ENCODE results near the gene HEATR3.

The HEATR3 gene

GRCh38 chr16:50066482-50067289 lies 916 bp downstream of the HEATR3 start:
- peak overlapping the region; percentile 78 for H3K4me3 ChIP-seq (ENCODE audit: low read depth, low read length)
- TF ChIP-seq, protein P1, sequence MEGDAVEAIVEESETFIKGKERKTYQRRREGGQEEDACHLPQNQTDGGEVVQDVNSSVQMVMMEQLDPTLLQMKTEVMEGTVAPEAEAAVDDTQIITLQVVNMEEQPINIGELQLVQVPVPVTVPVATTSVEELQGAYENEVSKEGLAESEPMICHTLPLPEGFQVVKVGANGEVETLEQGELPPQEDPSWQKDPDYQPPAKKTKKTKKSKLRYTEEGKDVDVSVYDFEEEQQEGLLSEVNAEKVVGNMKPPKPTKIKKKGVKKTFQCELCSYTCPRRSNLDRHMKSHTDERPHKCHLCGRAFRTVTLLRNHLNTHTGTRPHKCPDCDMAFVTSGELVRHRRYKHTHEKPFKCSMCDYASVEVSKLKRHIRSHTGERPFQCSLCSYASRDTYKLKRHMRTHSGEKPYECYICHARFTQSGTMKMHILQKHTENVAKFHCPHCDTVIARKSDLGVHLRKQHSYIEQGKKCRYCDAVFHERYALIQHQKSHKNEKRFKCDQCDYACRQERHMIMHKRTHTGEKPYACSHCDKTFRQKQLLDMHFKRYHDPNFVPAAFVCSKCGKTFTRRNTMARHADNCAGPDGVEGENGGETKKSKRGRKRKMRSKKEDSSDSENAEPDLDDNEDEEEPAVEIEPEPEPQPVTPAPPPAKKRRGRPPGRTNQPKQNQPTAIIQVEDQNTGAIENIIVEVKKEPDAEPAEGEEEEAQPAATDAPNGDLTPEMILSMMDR (IDR thresholded peaks at IDR 0.05; ENCODE audit: low read depth, low read length): no peak

DNA sequence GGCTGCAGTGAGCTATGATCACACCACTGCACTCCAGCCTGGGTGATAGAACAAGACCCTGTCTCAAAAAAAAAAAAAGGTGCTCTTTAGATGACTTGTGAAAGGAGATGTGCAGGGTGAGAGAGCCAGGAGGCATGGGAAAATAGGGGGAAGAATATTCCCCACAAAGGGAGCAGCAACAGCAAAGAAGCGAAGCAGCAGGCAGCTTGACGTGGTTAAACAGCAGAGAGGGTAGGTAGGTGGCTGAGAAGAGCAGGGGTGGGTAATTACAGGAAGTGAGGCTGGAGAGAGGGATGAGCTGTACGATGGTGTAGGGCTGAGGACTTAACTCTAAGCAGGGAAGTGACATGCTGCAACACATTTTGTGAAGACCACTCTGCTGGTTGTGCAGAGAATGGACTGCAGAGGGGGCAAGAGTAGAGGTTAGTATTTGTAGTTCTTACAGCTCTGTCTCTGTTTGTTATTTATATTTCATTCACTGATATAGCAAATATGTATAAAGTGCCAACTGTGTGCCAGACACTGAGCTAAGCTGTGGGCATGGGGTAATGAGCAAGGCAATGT lies 1.6 kb downstream of the HEATR3 start:
- H3K4me3 ChIP-seq (ENCODE audit: low read depth, low read length): peak overlapping the region; percentile 78

DNA sequence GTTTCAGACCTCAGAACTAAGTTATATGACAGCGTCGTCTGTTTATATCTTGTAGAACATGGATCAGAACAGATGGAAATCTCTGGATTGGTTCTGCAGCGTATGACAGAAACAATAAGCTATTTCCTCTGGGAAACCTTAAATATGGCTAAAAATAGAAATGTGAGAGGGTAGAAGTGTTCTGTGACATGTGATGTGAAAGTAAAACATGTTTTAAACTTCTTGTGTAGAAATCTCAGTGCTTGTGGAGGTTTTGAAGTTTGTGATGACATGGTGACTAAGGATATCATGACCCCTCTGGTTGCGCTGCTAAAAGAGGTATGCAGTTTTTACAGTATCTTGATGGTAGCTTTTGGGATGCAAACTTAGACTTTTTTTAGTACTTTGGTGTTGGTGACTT lies 2.8 kb downstream of the HEATR3 start:
- TF ChIP-seq, protein P1 (IDR thresholded peaks at IDR 0.05; ENCODE audit: low read depth, low read length): no peak
- no peak overlapping the region for H3K4me3 ChIP-seq (ENCODE audit: low read depth, low read length)

More for the DNA sequence above, 1.6 kb downstream of the HEATR3 start:
- TF ChIP-seq, protein P1 (IDR thresholded peaks at IDR 0.05; ENCODE audit: low read depth, low read length): peak; percentile 38; the same call in 1 of the 2 replicates

DNA sequence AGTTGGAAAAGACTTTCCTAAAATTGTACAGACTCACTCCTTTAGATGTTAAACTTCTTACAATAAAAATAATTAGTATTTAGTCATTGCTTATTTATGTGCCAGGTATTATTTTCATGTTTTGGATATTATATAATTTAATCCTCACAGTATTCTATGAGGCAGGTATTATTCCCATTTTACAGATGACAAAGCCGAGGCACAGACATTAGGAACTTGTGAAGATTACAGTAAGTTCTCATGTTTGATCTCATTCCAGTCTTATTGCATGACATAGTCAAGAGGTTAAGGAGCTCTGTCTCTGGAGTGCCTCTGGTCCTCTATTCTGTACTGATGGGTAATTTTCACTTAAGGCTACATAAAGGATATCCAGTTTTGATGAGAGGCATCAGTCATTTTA lies 3.3 kb downstream of the HEATR3 start:
- H3K4me3 ChIP-seq (ENCODE audit: low read depth, low read length): no peak overlapping the region
- TF ChIP-seq, protein P1 (IDR thresholded peaks at IDR 0.05; ENCODE audit: low read depth, low read length): no peak

DNA sequence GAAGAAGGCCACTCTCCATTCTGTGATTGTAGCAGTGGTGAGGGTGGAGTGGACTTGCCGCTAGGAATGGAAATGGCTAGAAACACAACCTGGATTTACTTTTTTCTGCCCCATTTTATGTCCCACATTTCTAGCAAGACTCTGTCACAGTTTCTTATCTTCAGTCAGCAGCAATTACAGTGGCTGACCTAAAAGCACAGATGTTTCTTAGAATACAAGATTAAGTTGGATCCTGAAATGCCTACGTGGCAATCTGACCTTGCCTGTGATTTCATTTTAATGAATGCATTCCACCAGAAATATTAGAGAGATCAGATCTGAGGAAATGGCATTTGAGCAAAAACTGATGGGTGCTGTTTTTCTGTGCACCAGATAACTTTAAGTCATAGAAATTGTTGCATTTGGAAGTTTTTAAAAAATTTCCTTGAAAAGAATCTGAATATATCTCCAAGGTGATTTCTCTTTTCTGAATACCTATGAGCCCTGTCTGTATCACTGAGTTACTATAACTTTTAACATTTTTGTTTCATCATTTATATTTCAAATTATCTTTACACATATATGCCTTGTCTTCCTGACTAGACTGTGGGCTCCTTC lies 5.4 kb downstream of the HEATR3 start:
- TF ChIP-seq, protein P1 (IDR thresholded peaks at IDR 0.05; ENCODE audit: low read depth, low read length): no peak
- H3K4me3 ChIP-seq (ENCODE audit: low read depth, low read length): no peak overlapping the region

DNA sequence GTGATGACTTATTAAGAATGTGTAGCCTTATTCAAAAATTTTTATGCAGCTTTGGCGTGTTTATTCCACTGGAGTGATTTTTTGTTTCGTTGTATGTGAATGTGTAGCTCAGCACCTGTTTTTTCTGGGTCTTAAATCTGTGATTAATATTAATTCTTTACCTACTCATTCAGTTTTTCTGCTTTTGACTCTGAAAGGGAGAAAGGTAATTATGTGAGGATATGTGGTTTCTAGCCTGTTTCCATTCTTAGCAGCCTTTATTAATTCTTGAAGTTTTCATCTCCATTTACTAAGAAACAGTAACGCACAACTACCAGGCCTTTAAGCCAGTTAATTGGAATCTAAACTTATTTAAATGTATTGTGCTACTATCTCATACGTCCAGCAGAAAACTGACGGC lies 7.0 kb downstream of the HEATR3 start:
- no peak overlapping the region for H3K4me3 ChIP-seq (ENCODE audit: low read depth, low read length)
- TF ChIP-seq, protein P1 (IDR thresholded peaks at IDR 0.05; ENCODE audit: low read depth, low read length): no peak
